ENCODE results near the gene TEX101. TPM values are rescaled to one million over a fixed set of nuclear protein-coding genes. Genes with fewer than 3 reads are reported as not detected.

The TEX101 gene
- total RNA-seq, 1 experiment from 2014 or later, result not detected

GRCh38 chr19:43395561-43395960 lies 19.1 kb upstream of the TEX101 start:
- ATAC-seq (no peak), DNase-seq (ENCODE audit: low read depth, low spot score) (no peak)
- ChIA-PET POLR2A (no interaction called here), CTCF (no interaction called here)
- TF ChIP-seq POLR2AphosphoS5 (IDR thresholded peaks at IDR 0.05; ENCODE audit: low read depth, low read length) (no peak), SIN3A (IDR thresholded peaks at IDR 0.05; ENCODE audit: borderline replicate concordance, insufficient read depth, low read depth, low read length) (no peak), TCF7L2 (IDR thresholded peaks at IDR 0.05; ENCODE audit: low read depth, low read length) (no peak), REST (IDR thresholded peaks at IDR 0.05; ENCODE audit: insufficient read depth in 1 of 2, low read depth in 2 of 2, low read length in 1 of 2) (no peak), CTCF (IDR thresholded peaks at IDR 0.05) (no peak)
- no peak overlapping the region for H3K4me3 ChIP-seq (ENCODE audit: low read depth in 2 of 2, low read length in 2 of 2)
- intact Hi-C loops (cut with micrococcal nuclease; ENCODE audit: unreplicated experiment) (no loop called here), in situ Hi-C loops (cut with HindIII; ENCODE audit: low pct_unique_long_range_greater_than_20kb, low sequenced_read_pairs) (no loop called here)
- BruUV-seq (replicated peaks), result no TSS peak
- no peak overlapping the region for H3K27ac ChIP-seq (ENCODE audit: low read length)
- H3K27me3 ChIP-seq (ENCODE audit: control insufficient read depth, insufficient read depth, low read length), result peaks cover 2% of the 10 kb centered on the region; the same call in 1 of the 2 replicates
- H3K4me1 ChIP-seq (ENCODE audit: control insufficient read depth, insufficient read depth, low read length), result no peaks in the 10 kb centered on the region
- H3K9me3 ChIP-seq (ENCODE audit: control insufficient read depth, insufficient read depth, low read depth, low read length), result no peaks in the 10 kb centered on the region
- H3K36me3 ChIP-seq (ENCODE audit: control insufficient read depth, insufficient read depth, low read length), result no peaks in the 10 kb centered on the region

- POLR2A ChIA-PET, result no interaction called here
- Histone ChIP-seq H3K27ac (ENCODE audit: low read length) (no peak overlapping the region), H3K4me1 (ENCODE audit: control insufficient read depth, insufficient read depth, low read length) (no peaks in the 10 kb centered on the region), H3K9me3 (ENCODE audit: control insufficient read depth, insufficient read depth, low read depth, low read length) (no peaks in the 10 kb centered on the region), H3K4me3 (ENCODE audit: low read depth in 2 of 2, low read length in 2 of 2) (no peak overlapping the region), H3K27me3 (ENCODE audit: control insufficient read depth, insufficient read depth, low read length) (no peaks in the 10 kb centered on the region), H3K36me3 (ENCODE audit: control insufficient read depth, insufficient read depth, low read length) (no peaks in the 10 kb centered on the region)
- no peak for DNase-seq (ENCODE audit: low read depth, low spot score)
- TF ChIP-seq POLR2AphosphoS5 (IDR thresholded peaks at IDR 0.05; ENCODE audit: low read depth, low read length) (no peak), TCF7L2 (IDR thresholded peaks at IDR 0.05; ENCODE audit: low read depth, low read length) (no peak)
- BruUV-seq (replicated peaks), result no TSS peak
- intact Hi-C loops (cut with micrococcal nuclease; ENCODE audit: unreplicated experiment) (no loop called here), in situ Hi-C loops (cut with HindIII; ENCODE audit: low pct_unique_long_range_greater_than_20kb, low sequenced_read_pairs) (no loop called here)
- CTCF ChIA-PET, result no interaction called here
- no peak for ATAC-seq
Measured at GRCh38 chr19:43406297-43406696, 8.4 kb upstream of the TEX101 start.

GRCh38 chr19:43407416-43408005 lies 7.2 kb upstream of the TEX101 start:
- ChIA-PET CTCF (no interaction called here), POLR2A (no interaction called here)
- no TSS peak for BruUV-seq (replicated peaks)
- Histone ChIP-seq H3K27me3 (ENCODE audit: control insufficient read depth, insufficient read depth, low read length) (no peaks in the 10 kb centered on the region), H3K27ac (ENCODE audit: low read length) (no peak overlapping the region), H3K36me3 (ENCODE audit: control insufficient read depth, insufficient read depth, low read length) (no peaks in the 10 kb centered on the region), H3K4me3 (ENCODE audit: low read depth in 2 of 2, low read length in 2 of 2) (no peak overlapping the region), H3K9me3 (ENCODE audit: control insufficient read depth, insufficient read depth, low read depth, low read length) (no peaks in the 10 kb centered on the region), H3K4me1 (ENCODE audit: control insufficient read depth, insufficient read depth, low read length) (no peaks in the 10 kb centered on the region)
- TF ChIP-seq TCF7L2 (IDR thresholded peaks at IDR 0.05; ENCODE audit: low read depth, low read length) (no peak), SIN3A (IDR thresholded peaks at IDR 0.05; ENCODE audit: borderline replicate concordance, insufficient read depth, low read depth, low read length) (no peak), REST (IDR thresholded peaks at IDR 0.05; ENCODE audit: insufficient read depth in 1 of 2, low read depth in 2 of 2, low read length in 1 of 2) (no peak)
- in situ Hi-C loops (cut with HindIII; ENCODE audit: low pct_unique_long_range_greater_than_20kb, low sequenced_read_pairs) (no loop called here), intact Hi-C loops (cut with micrococcal nuclease; ENCODE audit: unreplicated experiment) (no loop called here)
- DNase-seq (ENCODE audit: low read depth, low spot score), result no peak
- ATAC-seq, result no peak

All from Panc1 (cell line).